Measurements from ENCODE around the gene SORT1.

GRCh38 chr1:109294481-109294880, 103.2 kb downstream of the SORT1 start:
- TF ChIP-seq POLR2AphosphoS5 (IDR thresholded peaks at IDR 0.05) (no peak), CTCF (IDR thresholded peaks at IDR 0.05) (no peak), POLR2A (IDR thresholded peaks at IDR 0.05) (no peak), EP300 (IDR thresholded peaks at IDR 0.05) (no peak)
